ENCODE measurements around the gene SLC2A9.

DNA sequence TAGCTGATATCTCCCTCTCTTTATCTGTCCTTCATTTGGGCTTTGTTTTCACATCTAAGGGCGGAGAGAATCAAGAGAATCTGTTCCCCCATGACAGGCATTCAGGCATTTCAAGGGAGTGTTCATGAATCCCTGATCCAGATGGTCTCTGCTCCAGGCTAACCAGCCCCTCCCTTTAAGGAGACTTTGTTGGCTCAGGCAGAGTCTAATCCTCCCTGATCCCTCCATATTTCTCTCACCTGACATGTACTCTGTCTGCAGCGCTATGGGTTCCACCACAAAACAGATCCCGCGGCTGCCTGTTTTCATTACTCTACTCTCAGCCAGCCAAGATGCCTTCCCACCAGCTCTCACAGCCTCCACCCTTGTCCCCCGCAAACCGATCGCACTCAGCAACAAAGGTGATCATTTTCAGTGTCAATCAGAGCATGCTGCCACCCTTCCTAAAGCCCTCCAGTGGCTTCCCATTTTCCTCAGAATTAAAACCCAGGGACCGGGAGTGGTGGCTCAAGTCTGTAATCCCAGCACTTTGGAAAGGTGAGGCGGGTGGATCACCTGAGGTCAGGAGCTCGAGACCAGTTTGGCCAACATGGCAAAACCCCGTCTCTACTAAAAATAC, 30.3 kb upstream of the SLC2A9 start:
- TF ChIP-seq, protein P1, sequence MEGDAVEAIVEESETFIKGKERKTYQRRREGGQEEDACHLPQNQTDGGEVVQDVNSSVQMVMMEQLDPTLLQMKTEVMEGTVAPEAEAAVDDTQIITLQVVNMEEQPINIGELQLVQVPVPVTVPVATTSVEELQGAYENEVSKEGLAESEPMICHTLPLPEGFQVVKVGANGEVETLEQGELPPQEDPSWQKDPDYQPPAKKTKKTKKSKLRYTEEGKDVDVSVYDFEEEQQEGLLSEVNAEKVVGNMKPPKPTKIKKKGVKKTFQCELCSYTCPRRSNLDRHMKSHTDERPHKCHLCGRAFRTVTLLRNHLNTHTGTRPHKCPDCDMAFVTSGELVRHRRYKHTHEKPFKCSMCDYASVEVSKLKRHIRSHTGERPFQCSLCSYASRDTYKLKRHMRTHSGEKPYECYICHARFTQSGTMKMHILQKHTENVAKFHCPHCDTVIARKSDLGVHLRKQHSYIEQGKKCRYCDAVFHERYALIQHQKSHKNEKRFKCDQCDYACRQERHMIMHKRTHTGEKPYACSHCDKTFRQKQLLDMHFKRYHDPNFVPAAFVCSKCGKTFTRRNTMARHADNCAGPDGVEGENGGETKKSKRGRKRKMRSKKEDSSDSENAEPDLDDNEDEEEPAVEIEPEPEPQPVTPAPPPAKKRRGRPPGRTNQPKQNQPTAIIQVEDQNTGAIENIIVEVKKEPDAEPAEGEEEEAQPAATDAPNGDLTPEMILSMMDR (IDR thresholded peaks at IDR 0.05), result no peak
- no peak for TF ChIP-seq POLR2AphosphoS5 (IDR thresholded peaks at IDR 0.05)
